ENCODE results near the gene PACRG.

PACRG gene

DNA sequence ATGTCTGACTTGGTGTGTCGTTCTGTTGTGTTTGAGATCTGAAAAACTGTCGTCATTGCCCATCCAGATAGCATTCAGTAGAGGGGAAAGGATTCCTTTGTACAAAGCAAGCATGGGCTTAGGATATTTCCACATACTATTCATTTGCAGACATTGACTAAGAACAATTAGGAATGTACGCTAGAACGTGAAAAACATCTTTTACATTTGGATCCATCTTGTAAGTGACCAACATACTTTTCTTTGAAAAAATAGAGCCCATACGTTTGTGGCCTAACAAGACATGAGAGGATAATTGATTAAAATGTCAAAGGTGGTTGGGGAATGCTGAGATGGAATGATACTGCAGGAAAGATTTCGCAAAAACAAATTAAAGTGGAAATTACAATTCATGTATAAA lies 461.0 kb downstream of the PACRG start:
- DNase-seq: no peak
- no peak for ATAC-seq
- Mint-ChIP-seq H3K27me3 (peaks cover 12% of the 10 kb centered on the region), H3K9me3 (no peaks in the 10 kb centered on the region), H3K4me3 (no peak overlapping the region), H3K4me1 (no peaks in the 10 kb centered on the region), H3K27ac (no peak overlapping the region)

GRCh38 chr6:163189609-163190008 lies 461.8 kb downstream of the PACRG start:
- Mint-ChIP-seq H3K4me3 (no peak overlapping the region), H3K27ac (no peak overlapping the region), H3K4me1 (no peaks in the 10 kb centered on the region), H3K9me3 (no peaks in the 10 kb centered on the region), H3K27me3 (peaks cover 19% of the 10 kb centered on the region)
- DNase-seq: no peak
- ATAC-seq: no peak

DNA sequence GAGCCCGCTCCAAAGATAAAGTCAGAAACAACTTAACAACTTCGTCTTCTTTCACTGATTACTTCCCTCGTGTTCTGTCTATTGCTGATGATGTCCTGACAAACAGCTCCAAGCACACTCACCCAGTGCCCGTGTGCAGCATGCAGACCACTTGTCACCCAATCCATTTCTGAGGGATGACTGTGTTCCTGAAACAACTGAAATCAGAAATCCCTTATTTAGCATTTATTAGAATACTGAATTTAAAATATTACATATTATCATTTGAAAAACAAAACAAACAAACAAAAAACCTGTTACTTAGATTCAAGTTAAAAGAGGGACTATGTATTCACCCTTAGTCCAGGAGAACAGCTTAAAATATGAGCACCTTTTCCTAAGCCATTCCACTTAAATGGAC lies 463.0 kb downstream of the PACRG start:
- Mint-ChIP-seq H3K4me1 (no peaks in the 10 kb centered on the region), H3K4me3 (no peak overlapping the region), H3K27me3 (peaks cover 20% of the 10 kb centered on the region), H3K27ac (no peak overlapping the region), H3K9me3 (no peaks in the 10 kb centered on the region)
- DNase-seq (no peak), ATAC-seq (no peak)

- no peak overlapping the region for H3K4me3 Mint-ChIP-seq
- H3K4me1 Mint-ChIP-seq: no peaks in the 10 kb centered on the region
- DNase-seq (no peak), ATAC-seq (no peak)
- no peak overlapping the region for H3K27ac Mint-ChIP-seq
- H3K27me3 Mint-ChIP-seq: peaks cover 20% of the 10 kb centered on the region
- H3K9me3 Mint-ChIP-seq: no peaks in the 10 kb centered on the region
Measured at GRCh38 chr6:163191704-163192537, 464.1 kb downstream of the PACRG start.

GRCh38 chr6:163192591-163192990 lies 464.8 kb downstream of the PACRG start:
- Mint-ChIP-seq H3K27ac (no peak overlapping the region), H3K4me1 (no peaks in the 10 kb centered on the region), H3K9me3 (no peaks in the 10 kb centered on the region), H3K4me3 (no peak overlapping the region), H3K27me3 (peaks cover 20% of the 10 kb centered on the region)
- ATAC-seq (no peak), DNase-seq (no peak)

- Mint-ChIP-seq H3K27me3 (peaks cover 20% of the 10 kb centered on the region), H3K4me1 (no peaks in the 10 kb centered on the region), H3K4me3 (no peak overlapping the region), H3K27ac (no peak overlapping the region), H3K9me3 (no peaks in the 10 kb centered on the region)
- DNase-seq: no peak
- ATAC-seq: no peak
Measured at GRCh38 chr6:163193326-163193725, 465.6 kb downstream of the PACRG start.

DNA sequence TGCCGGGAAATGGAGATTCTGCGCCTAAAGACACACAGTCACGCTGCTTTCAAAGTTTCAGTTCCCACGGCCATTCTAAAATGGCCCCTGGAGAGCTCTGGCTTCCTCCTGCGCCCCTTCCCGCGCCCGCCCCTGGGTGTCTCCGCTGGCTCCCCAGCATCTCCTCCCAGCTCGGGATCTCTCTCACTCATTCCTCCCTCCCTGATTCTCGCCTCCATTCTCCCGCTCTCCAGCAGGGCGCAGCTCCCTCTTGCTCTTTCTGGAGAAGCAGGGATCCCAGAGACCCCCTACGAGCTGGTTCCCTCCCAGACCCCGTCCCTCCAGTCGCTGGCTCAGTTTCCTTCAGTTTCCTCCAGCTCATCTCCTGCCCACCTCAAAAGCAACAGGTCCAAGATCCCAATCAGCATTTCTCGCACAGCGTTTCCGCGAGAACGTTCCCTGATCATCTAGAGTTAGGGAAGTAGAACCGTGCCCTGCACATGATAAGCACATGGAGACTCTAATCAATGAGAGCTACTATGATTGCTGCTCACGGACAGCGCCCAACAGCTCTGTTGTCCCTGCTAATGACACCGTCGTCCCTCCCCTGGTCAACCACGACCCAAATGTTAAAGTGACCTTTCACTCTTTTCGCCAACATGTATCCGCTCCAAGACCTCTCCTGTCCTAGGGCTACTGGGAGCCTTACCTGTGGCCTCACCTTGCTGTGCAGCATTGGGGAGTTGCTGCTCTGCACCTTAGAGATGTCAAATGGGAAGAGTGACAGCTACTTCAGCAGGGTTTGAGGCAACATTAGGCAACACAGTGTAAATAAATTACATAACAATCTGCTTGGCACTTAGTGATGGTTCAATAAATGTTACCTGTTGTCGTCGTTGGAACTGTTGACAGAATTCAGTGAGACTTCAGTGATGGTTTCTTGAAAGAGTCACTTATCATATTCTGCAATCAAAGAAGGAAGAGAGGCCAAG lies 468.2 kb downstream of the PACRG start:
- DNase-seq (no peak), ATAC-seq (no peak)
- no peaks in the 10 kb centered on the region for H3K9me3 Mint-ChIP-seq
- no peaks in the 10 kb centered on the region for H3K4me1 Mint-ChIP-seq
- peaks cover 18% of the 10 kb centered on the region for H3K27me3 Mint-ChIP-seq
- no peak overlapping the region for H3K27ac Mint-ChIP-seq
- no peak overlapping the region for H3K4me3 Mint-ChIP-seq

DNA sequence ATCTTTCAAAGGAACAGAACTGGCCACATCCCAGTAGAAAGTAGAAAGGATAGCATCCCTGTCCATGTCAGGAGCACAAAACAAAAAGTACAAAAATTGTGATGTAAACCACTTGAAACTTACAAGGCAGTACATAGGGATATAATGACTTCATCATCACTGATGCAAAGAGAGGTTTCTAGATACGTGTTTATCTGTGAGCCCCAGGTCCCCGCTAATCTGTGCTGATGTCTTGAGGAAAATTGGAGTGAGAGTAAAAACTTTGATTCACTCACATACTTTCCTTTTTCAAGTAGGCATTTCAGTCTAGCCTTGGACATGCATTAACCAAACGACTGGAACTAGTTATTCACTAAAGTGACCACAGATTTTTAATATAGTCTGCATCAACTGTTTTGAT lies 470.1 kb downstream of the PACRG start:
- no peak for ATAC-seq
- no peak overlapping the region for H3K4me3 Mint-ChIP-seq

DNA sequence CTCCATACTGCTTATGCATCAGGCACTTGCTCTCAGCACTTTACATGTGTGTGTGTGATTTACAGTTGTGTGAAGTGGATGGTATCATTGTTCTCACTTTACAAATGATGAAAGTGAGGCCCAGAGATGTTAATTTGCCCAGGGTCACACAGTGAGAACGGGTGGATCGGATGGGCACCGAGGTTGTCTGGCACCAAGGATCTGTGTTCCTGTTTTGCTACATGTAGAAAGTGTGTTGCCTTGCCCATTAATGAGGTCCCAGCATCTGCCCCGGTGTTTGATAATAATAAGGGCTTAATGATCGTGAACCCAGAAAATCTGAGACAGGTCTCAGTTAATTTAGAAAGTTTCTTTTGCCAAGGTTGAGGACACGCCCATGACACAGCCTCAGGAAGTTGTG lies 470.6 kb downstream of the PACRG start:
- Mint-ChIP-seq H3K4me3 (no peak overlapping the region), H3K27ac (no peak overlapping the region), H3K4me1 (no peaks in the 10 kb centered on the region), H3K9me3 (no peaks in the 10 kb centered on the region), H3K27me3 (peaks cover 24% of the 10 kb centered on the region)
- DNase-seq (no peak), ATAC-seq (no peak)

More for the DNA sequence above, 470.1 kb downstream of the PACRG start:
- Mint-ChIP-seq H3K27ac (no peak overlapping the region), H3K4me1 (no peaks in the 10 kb centered on the region), H3K27me3 (peaks cover 21% of the 10 kb centered on the region), H3K9me3 (no peaks in the 10 kb centered on the region)
- no peak for DNase-seq

- DNase-seq (no peak), ATAC-seq (no peak)
- Mint-ChIP-seq H3K4me1 (no peaks in the 10 kb centered on the region), H3K4me3 (no peak overlapping the region), H3K27ac (no peak overlapping the region), H3K9me3 (peaks cover 0 to under 1% of the 10 kb centered on the region in 2 donors), H3K27me3 (peaks cover 19% of the 10 kb centered on the region)
Measured at GRCh38 chr6:163199371-163199770, 471.6 kb downstream of the PACRG start.

DNA sequence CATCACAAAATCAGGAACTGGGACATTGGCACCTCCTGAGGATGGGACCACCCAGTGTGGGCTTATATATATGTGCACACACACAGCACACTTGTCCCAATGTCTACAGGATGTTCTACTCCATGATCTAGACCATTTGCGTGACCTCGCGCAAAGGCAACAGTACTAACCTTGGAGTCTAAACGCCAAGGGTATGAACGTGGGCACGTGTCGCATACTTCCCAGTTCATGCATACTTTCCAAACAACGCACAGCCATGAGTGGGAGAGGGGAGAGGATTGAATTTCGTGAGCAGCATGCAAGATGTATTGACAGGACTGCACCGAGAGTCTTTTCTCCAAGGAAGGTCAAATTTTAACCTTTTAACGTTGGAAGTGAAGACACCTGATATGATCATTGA lies 472.5 kb downstream of the PACRG start:
- no peak overlapping the region for H3K27ac Mint-ChIP-seq
- ATAC-seq: no peak
- H3K4me3 Mint-ChIP-seq: no peak overlapping the region
- H3K4me1 Mint-ChIP-seq: no peaks in the 10 kb centered on the region
- H3K9me3 Mint-ChIP-seq: peaks cover 0 to 5% of the 10 kb centered on the region in 2 donors
- peaks cover 16% of the 10 kb centered on the region for H3K27me3 Mint-ChIP-seq
- DNase-seq: no peak

- Mint-ChIP-seq H3K27me3 (peaks cover 16% of the 10 kb centered on the region), H3K9me3 (peaks cover 0 to 5% of the 10 kb centered on the region in 2 donors), H3K4me1 (no peaks in the 10 kb centered on the region), H3K27ac (no peak overlapping the region), H3K4me3 (no peak overlapping the region)
- no peak for ATAC-seq
- DNase-seq: no peak
Measured at GRCh38 chr6:163200694-163201093, 472.9 kb downstream of the PACRG start.

GRCh38 chr6:163201855-163202254 lies 474.1 kb downstream of the PACRG start:
- H3K4me3 Mint-ChIP-seq: no peak overlapping the region
- peaks cover 16% of the 10 kb centered on the region for H3K27me3 Mint-ChIP-seq
- H3K9me3 Mint-ChIP-seq: peaks cover 0 to 5% of the 10 kb centered on the region in 2 donors
- DNase-seq: no peak
- H3K27ac Mint-ChIP-seq: no peak overlapping the region
- no peaks in the 10 kb centered on the region for H3K4me1 Mint-ChIP-seq
- ATAC-seq: no peak

DNA sequence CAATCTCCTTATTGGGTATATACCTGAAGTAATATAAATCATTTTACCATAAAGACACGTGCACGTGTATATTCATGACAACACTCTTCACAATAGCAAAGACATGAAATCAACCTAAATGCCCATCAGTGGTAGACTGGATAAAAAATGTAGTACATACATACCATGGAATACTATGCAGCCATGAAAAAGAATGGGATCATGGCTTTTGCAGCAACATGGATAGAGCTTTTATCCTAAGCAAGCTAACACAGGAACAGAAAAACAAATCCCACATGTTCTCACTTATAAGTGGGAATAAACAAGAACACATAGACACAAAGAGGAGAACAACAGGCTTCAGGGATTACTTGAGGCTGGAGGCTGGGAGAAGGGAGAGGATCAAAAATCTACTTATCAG lies 478.4 kb downstream of the PACRG start:
- Mint-ChIP-seq H3K27ac (no peak overlapping the region), H3K4me3 (no peak overlapping the region), H3K27me3 (peaks cover 16% of the 10 kb centered on the region), H3K4me1 (no peaks in the 10 kb centered on the region), H3K9me3 (peaks cover 0 to 9% of the 10 kb centered on the region in 2 donors)
- no peak for ATAC-seq
- no peak for DNase-seq

DNA sequence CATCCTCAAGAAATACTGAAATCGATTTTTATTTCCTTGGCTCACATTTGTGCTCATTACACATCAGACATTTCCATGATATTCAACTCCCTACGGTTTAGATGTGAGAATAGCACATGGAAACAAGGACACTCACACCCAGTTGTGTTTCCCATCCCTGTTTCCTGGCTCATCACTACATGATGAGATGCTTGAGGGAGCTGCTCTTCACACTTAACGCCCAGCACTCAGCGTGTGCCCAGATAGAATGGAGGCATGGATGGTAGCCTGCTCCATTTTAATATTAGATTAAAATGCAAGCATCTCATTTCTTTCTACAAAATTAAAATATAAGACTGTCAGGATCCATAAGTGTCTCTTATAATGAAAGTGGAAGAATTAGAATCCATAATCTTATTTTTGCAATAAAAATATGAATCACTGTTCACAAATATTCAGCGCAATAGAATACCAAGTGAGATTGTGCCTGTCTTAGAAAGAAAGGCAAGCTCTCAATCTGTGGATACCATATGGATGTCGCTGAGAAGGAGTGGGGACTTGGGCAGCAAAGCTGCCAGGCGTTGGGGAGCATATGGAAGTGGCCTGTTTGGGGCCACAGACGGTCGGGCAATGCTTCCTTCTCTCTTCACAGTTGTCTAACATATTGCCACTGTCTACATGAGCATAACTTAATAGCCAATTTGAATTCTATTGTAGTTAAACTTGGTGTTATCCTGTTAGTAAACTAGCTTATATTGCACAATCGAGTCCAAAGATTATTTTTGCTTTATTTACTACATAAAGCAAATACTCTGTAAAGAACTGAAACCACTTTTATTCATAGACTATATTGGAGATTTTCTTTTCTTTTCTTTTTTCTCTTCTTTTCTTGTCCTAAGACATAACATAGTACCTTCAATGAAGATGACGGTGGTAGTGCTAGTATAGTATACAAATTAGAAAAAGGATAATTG lies 479.9 kb downstream of the PACRG start:
- no peak overlapping the region for H3K4me3 Mint-ChIP-seq
- DNase-seq: no peak
- peaks cover 5% of the 10 kb centered on the region for H3K27me3 Mint-ChIP-seq
- no peak overlapping the region for H3K27ac Mint-ChIP-seq
- H3K9me3 Mint-ChIP-seq: peaks cover 10 to 19% of the 10 kb centered on the region in 2 donors
- no peak for ATAC-seq
- no peaks in the 10 kb centered on the region for H3K4me1 Mint-ChIP-seq

All from stimulated activated naive CD8-positive, alpha-beta T cell treated with anti-CD3 and anti-CD28 coated beads, Interleukin-15, amount 100 ng/mL, for 72 hours (primary cell).